Mesothelial cell of epicardium (in vitro differentiated cells): ENCODE results near the gene SLC12A7. TPM values are rescaled to one million over a fixed set of nuclear protein-coding genes. Genes with fewer than 3 reads are reported as not detected.

ENCODE experiments used
- DNase-seq, 2 experiments: peaks; one replicate each; pipeline ENCODE4 v3.0.0; 2021; ENCODE audit warnings: low spot score in 2 of 2; ENCODE audit not compliant: unreplicated experiment in 2 of 2
- H3K27ac Mint-ChIP-seq: 2 replicates; pipeline ENCODE4 v1.8.0; 2021; ENCODE audit warnings: mixed read lengths
- H3K27me3 Mint-ChIP-seq: 2 replicates; pipeline ENCODE4 v1.8.0; 2021; ENCODE audit warnings: low read depth, mixed read lengths
- H3K36me3 Mint-ChIP-seq: 2 replicates; pipeline ENCODE4 v1.8.0; 2021; ENCODE audit warnings: mixed read lengths
- H3K4me1 Mint-ChIP-seq: 2 replicates; pipeline ENCODE4 v1.8.0; 2021; ENCODE audit warnings: mixed read lengths
- H3K4me3 Mint-ChIP-seq: 2 replicates; pipeline ENCODE4 v1.8.0; 2021; ENCODE audit warnings: mild to moderate bottlenecking, moderate library complexity, mixed read lengths
- H3K9me3 Mint-ChIP-seq: 2 replicates; pipeline ENCODE4 v1.8.0; 2021; ENCODE audit warnings: mixed read lengths
- CTCF ChIP-seq: fragments of 200-600 bp; sonication (generic); IDR thresholded peaks from one replicate; pipeline ENCODE4 v1.5.0; 2021; ENCODE audit warnings: antibody characterized with exemption; ENCODE audit not compliant: unreplicated experiment
- total RNA-seq: library from RNA; stranded (reverse); gene quantifications from 3 replicates; pipeline ENCODE4 v1.2.1, GENCODE V29; 2021

The SLC12A7 gene
- total RNA-seq, 1 donor from 2014 or later: 34.9 TPM

DNA sequence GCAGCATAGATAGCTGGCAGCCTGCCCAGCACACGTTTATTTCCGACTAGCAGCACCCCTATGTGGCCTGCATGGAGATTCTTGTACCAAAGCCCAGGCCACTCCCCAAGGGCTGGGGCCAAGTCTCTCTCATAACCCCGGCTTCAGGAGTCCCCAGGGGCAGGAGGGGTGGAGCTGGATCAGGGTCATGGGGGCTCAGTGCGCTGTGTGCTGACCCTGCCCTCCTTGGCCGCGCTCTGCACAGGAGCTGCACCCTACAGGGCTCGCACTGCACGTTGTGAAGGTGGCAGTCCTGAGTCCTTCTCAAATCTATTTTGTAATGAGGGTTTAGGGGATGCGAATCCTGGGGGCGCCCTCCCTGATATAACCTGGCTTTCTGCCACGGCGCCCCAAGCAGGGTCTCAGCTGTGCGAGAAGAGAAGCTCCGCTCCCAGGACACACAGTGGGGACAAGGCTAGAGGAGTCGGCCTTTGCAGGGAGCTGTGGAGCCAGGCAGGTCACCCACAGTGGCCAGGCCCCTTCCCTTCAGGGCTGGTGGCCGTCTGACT lies 74.7 kb downstream of the SLC12A7 start:
- no peak for DNase-seq
- Mint-ChIP-seq H3K9me3 (peaks cover 14% of the 10 kb centered on the region), H3K27me3 (peaks cover under 1% of the 10 kb centered on the region), H3K4me3 (no peak overlapping the region), H3K27ac (no peak overlapping the region), H3K4me1 (no peaks in the 10 kb centered on the region), H3K36me3 (peaks cover 15% of the 10 kb centered on the region)
- no peak for TF ChIP-seq CTCF

DNA sequence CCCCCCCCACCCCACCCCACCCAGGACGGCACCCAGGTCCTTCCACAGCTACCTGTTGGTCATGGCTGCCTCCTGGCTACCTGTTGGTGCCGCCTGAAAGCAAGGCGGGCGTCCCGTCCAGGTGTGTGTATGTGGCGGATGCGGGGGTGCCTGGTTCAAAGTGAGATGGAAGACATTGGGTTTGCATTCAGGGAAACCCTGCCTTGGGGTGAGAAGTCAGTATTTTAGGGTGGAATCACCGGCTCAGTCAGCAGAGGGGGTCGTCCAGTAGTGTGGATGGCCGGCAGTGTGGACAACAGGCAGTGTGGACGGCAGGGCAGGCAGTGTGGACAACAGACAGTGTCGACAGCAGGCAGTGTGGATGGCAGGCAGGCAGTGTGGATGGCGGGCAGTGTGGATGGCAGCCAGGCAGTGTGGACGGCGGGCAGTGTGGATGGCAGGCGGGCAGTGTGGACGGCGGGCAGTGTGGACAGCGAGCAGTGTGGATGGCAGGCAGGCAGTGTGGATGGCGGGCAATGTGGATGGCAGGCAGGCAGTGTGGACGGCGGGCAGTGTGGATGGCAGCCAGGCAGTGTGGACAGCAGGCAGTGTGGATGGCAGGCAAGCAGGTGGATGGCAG lies 75.2 kb downstream of the SLC12A7 start:
- Mint-ChIP-seq H3K9me3 (peaks cover 8% of the 10 kb centered on the region), H3K4me3 (no peak overlapping the region), H3K36me3 (peaks cover 15% of the 10 kb centered on the region), H3K27ac (no peak overlapping the region), H3K4me1 (no peaks in the 10 kb centered on the region), H3K27me3 (peaks cover 4% of the 10 kb centered on the region)
- DNase-seq: no peak
- TF ChIP-seq CTCF: no peak

DNA sequence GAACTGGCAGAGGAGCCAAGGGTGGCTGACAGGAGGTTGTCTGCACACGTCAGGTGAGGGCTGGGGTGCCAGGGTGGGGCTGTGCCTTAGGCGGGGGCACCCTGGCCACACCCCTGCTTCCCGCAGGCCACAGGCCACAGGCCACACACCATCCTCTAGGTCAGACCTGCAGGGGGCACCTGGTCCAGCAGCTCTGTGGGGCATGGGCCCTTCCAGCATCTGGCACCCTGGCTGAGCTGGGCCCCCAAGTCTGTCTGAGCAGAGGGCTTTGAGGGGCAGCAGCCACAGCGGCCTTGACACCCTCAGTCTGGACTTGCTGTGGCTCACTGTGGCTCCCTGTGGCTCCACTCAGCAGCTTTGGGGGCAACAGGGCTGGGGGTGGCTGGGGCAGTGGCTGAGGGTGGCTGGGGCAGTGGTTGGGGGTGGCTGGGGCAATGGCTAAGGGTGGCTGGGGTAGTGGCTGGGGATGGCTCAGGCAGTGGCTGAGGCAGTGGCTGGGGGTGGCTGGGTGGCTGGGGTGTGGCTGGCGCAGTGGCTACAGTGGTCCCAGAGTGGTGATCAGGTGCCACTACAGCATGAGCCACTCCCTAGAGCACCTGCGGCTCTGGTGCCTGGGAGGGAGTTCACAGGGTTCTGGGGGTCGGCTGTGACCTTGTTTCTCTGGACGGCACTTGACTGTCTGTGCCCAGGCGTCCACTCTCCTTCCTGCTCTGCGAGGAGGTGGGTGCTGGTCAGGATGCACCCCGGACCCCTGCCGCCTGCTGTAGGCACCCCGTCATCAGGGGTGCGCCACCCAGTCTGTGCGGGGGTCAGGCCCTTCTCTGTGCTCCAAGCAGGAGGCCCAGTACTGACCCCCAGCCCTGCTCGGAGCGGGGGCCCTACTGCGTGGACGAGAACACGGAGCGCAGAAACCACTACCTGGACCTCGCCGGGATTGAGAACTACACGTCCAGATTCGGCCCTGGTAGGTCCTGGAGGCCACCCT lies 76.2 kb downstream of the SLC12A7 start:
- H3K27ac Mint-ChIP-seq: no peak overlapping the region
- no peak for DNase-seq
- H3K36me3 Mint-ChIP-seq: peaks cover 14% of the 10 kb centered on the region
- peaks cover 4% of the 10 kb centered on the region for H3K27me3 Mint-ChIP-seq
- H3K9me3 Mint-ChIP-seq: no peaks in the 10 kb centered on the region
- TF ChIP-seq CTCF: no peak
- H3K4me1 Mint-ChIP-seq: no peaks in the 10 kb centered on the region
- no peak overlapping the region for H3K4me3 Mint-ChIP-seq

GRCh38 chr5:1034986-1035385 lies 76.9 kb downstream of the SLC12A7 start:
- DNase-seq: no peak
- H3K4me3 Mint-ChIP-seq: no peak overlapping the region
- H3K36me3 Mint-ChIP-seq: peaks cover 12% of the 10 kb centered on the region

More at GRCh38 chr5:1034986-1035385, 76.9 kb downstream of the SLC12A7 start:
- TF ChIP-seq CTCF: no peak
- Mint-ChIP-seq H3K9me3 (no peaks in the 10 kb centered on the region), H3K4me1 (no peaks in the 10 kb centered on the region), H3K27ac (no peak overlapping the region), H3K27me3 (peaks cover 4% of the 10 kb centered on the region)
